HG03378 (cell line): ENCODE data around the gene ANXA2.
"Not testable (repeated sequence)": the region's sequence is repeated elsewhere in the genome, so short reads cannot be mapped to it uniquely, and the experiment has no call there.

Experiments used
- ATAC-seq: cut with Tn5 transposase; IDR thresholded peaks from one replicate; pipeline ENCODE4 v1.9.1; 2021; ENCODE audit warnings: mild to moderate bottlenecking, moderate library complexity; ENCODE audit not compliant: unreplicated experiment

The ANXA2 gene

GRCh38 chr15:60372227-60372626 is 25.6 kb downstream of the ANXA2 start:
- ATAC-seq = no peak

- no peak for ATAC-seq
These were observed 26.4 kb downstream of the ANXA2 start for GRCh38 chr15:60371175-60372051.

- ATAC-seq = no peak
These were observed 27.0 kb downstream of the ANXA2 start for GRCh38 chr15:60370869-60371136.

GRCh38 chr15:60370105-60370868 is 27.5 kb downstream of the ANXA2 start:
- no peak for ATAC-seq

- ATAC-seq = no peak
These were observed 28.1 kb downstream of the ANXA2 start for GRCh38 chr15:60369696-60370095.

GRCh38 chr15:60364612-60364924 is 33.2 kb downstream of the ANXA2 start:
- no peak for ATAC-seq

- no peak for ATAC-seq
These were observed 33.7 kb downstream of the ANXA2 start for GRCh38 chr15:60363903-60364611.

- no peak for ATAC-seq
These were observed 34.7 kb downstream of the ANXA2 start for GRCh38 chr15:60363087-60363549.

- no peak for ATAC-seq
These were observed 35.3 kb downstream of the ANXA2 start for GRCh38 chr15:60362321-60363086.

GRCh38 chr15:60359738-60360137 is 38.0 kb downstream of the ANXA2 start:
- ATAC-seq = not testable (repeated sequence)

GRCh38 chr15:60358935-60359682 is 38.7 kb downstream of the ANXA2 start:
- no peak for ATAC-seq

- ATAC-seq = no peak
These were observed 41.0 kb downstream of the ANXA2 start for GRCh38 chr15:60356832-60357231.

- no peak for ATAC-seq
These were observed 42.5 kb downstream of the ANXA2 start for GRCh38 chr15:60355148-60355857.

GRCh38 chr15:60353245-60353920 is 44.4 kb downstream of the ANXA2 start:
- ATAC-seq = no peak

GRCh38 chr15:60352525-60352924 is 45.3 kb downstream of the ANXA2 start:
- no peak for ATAC-seq

GRCh38 chr15:60351066-60351465 is 46.7 kb downstream of the ANXA2 start:
- no peak for ATAC-seq

- ATAC-seq = no peak
These were observed 47.7 kb downstream of the ANXA2 start for GRCh38 chr15:60350108-60350507.

- ATAC-seq = no peak
These were observed 48.2 kb downstream of the ANXA2 start for GRCh38 chr15:60349589-60349988.

GRCh38 chr15:60347480-60348049 is 50.2 kb downstream of the ANXA2 start:
- no peak for ATAC-seq
